OCI-M1 (cell line): Measurements from ENCODE around the gene BABAM2.

Experiments used
- DNase-seq: peaks from one replicate; lab custom pipeline; 2025; lab: John Stamatoyannopoulos, UW

BABAM2 gene

GRCh38 chr2:28206762-28207161, 316.2 kb downstream of the BABAM2 start:
- DNase-seq: no peak

DNA sequence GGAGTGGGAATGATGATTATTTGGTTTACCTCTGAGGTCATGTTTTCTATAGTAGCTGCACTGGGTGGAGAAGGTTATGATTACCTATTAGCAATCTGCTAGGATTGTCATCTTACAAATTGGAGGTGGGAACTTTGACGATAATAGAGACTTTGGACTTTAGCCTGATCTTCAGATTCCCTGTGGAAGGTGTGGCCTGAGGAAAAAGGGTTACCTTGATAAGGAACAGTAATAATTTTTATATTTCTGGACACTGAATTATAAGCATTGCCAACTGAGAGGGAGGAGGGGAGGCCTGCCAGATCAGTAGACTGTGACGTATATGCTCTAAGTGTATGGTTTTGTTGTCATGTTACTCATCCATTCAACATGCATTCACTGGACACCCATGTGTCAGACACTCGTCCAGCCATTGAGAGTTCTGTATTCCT, 318.7 kb downstream of the BABAM2 start:
- DNase-seq: no peak

DNA sequence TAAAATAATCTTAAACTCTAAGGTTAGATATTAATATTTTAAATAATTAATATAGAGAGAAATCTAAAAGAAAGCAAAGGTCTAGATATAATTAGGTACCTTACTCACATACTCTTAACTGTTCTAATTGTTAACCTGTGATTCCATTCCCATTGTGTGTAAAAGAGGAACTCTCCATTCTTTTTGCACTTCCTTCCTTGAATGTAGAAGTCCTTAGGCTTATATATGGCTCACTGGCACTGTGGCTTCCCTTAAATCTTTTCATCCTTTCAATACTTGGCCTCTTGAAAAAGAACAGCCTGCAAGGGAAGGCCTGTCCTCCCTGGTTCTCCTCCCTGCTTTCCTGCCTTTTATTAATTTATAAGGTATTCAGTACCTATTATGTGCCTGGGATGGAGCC, 319.3 kb downstream of the BABAM2 start:
- DNase-seq: no peak

DNA sequence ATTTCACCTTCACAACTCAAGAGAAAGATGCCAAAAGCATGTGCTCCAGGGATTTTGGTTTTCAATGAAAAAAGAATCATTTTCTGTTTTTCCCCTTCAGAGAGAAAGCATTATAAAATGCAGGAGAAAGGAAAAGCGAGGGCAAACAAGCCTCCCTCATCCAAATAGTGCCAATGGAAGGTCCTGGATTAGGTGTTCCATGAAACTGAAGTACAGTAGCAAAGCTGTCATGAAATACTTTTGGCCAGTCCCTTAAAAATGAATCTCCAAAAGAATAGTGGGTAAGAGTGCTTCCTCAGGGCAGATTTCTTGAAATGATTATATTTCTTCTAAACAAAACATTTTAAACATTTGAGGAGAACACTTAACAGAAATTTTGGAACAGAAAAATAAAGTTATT, 320.0 kb downstream of the BABAM2 start:
- no peak for DNase-seq

DNA sequence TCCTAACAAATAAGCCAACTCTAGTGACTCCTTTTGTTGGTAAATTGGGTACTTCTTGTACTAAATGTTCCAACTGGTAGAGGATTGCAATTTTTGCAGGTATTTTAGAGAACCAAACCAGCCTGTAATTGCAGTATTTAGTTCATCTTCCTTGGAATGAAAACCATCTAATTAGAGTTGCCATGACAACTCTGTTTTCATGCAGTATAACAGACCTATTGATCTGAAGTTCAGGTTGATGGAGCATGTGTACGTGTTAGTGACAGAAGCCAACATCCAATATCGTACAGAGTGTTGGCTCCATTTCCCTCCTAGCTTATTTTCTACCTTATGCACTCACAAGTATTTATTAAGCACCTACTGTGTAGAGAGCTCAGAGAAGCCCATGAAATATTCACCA, 325.8 kb downstream of the BABAM2 start:
- DNase-seq: no peak

GRCh38 chr2:28217042-28217740, 326.7 kb downstream of the BABAM2 start:
- DNase-seq: no peak

DNA sequence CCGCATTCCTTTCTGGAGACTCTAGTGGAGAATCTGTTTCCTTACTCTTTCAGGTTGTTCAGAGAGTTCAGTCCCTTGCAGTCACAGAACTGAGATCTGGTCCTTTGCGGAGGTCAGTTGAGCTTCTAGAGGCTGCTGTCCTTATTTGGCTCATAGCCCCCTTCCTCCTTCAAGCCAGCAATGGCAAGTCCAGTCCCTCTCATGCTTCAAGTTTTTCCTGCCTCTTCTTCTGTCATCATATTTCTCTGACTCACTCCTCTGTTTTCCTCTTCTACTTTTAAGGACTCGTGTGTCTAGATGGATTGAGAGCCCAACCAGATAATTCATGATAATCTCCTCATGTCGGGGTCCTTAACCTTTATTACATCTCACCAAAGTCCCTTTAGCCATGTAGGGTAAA, 328.6 kb downstream of the BABAM2 start:
- no peak for DNase-seq

DNA sequence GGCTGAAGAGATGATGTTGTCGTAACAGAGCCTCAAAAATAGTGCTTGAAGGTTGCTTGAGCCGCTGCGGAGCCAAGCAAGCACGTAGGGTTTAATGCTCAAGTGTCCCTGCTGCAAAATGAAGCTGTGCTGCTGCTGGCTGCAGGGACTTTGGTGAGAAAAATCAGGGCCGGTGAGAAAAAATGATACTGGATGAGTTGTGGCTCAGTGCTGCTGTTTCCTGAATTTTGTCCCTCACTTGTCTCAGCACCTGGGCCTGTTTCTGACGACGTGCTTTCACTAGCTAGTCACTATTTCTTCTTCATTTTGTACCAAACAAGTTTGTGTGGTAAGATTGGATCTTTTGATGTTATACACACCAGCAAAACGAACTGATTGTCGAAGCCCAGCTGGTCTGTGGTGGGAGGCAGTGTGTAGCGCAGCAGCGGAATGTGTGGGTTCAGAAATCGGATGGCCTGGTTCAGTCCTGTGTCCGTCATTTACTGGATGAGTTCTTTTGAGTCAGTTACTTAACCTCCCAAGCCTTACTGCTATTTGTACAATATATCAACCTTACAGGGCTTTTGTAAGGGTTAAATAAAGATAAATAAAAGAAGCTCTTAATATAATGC, 329.3 kb downstream of the BABAM2 start:
- no peak for DNase-seq

DNA sequence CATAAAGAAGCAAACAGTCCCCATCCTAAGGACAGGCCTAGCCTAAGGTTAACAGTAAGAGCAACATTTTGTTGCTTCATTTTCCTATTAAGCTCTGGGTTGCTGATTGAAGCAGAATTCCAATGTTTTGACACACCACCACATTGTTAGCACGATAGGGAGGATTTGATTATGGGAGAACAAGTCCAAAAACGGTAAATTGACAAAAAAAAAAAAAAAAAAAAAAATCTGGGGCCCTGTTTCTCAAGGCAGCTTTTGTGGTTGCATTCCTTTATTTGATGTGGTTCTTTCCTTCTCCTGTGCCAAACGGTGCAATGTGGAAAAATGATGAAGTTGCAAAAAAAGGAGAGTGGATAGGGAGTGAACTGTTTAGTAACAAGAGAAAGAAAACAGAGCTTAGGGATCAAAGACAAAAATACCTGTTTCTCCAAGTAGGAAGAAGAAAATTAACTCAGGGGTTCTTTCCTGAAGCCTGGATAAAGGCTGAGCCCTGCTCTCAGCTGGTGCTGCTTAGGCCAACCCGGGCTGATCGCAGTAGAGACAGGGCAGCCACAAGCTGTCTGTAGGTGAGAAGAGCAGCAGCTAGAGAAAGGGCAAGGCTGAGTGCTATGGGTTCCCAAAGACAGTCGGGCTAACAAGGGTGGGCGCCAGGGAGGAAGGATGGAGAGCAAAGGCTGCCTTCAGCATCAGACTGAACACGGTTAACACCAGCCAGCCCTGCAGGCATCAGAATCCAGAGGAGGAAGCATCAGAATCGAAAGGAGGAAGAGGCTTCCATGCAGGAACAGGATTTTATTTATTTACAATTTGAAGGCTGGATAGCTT, 334.3 kb downstream of the BABAM2 start:
- DNase-seq: no peak

- DNase-seq: no peak
These were observed 335.0 kb downstream of the BABAM2 start for GRCh38 chr2:28225473-28226080.

DNA sequence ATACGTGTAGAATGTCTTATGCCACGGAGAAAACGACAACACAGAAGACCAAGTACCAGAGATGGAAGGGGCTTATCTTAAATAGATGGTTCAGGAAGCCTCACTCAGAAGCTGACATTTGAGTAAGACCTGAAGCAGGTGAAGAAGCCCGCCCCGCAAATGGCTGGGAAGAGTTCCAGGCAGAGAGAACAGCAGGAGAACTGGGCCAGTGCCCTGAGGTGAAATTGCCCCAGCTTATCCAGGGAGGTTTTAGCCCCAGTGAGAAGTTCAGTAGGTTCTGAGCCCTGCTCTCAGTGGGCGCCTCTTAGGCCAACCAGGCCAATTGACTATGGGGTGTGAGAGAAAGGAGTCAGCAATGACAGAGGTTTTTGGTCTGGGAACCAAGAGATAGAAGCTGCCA, 336.0 kb downstream of the BABAM2 start:
- no peak for DNase-seq

DNA sequence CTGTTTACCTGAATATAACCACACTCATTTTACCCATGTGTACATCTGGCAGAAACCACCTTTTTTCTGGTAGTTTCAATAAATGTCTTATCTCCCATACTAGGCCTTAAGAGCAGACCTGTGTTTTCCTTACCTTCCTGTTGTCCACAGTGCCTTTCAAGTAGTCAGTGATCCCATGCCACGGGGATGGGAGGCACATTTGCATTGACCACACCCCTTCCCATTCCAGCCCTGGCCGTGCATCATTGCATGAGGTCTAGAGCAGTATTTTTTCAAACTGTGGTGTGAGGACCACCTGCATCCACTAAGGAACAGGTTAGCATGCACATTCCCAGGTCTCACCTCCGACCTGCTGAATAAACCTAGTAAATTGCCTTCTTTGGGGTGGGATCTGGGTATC, 337.0 kb downstream of the BABAM2 start:
- no peak for DNase-seq

DNA sequence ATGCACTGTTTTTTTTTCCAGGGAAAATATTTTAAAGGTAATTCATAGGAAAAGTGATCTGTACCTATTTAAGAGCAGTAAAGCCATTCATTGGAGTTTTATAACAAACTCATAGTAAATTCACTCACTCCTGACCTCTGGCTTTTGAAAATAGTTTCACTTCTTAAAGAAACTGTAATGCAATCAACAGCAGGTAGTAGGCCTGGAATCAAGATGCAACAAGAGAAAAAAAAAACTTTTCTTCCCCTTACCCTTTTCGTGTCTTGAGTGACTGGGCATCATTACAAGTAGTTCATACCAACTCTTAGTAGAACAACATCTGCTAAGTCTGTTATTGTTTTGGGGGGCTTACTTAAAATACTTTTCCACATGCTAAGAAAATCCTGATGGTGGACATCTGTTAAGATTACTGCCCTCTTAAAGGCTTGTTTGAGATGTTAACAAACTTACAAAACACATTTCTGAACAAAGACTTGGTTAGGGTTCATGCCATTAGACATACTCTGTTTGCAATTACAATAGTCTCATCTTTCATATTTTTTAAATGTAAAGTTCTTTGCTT, 338.0 kb downstream of the BABAM2 start:
- peak; percentile 22 for DNase-seq

DNA sequence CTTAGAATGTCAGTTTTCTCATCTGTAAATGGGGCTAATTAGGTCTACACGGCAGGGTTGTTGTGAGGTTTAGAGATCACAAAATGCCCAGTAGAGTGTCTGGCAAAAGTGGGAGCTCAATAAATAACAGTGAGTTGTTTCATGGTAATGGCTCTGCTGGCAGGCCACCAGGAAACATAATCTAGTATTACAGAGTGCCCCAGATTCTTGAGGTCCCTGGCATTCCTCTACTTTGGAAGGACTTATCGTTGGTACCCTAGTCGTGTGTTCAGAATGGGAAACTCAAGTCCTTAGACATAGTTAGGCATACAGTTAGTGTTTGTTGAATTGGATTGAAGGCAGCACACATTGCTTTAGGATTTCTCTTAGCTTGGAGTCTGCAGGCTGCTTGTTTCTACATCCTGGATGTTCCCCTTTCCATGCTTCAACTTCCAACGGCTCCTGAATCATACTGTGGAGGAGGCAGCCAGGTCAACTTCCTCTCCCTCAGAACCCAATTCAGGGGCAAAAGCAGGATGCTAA, 340.6 kb downstream of the BABAM2 start:
- no peak for DNase-seq

GRCh38 chr2:28232295-28232694, 341.8 kb downstream of the BABAM2 start:
- no peak for DNase-seq

GRCh38 chr2:28233164-28233676, 342.7 kb downstream of the BABAM2 start:
- no peak for DNase-seq

DNA sequence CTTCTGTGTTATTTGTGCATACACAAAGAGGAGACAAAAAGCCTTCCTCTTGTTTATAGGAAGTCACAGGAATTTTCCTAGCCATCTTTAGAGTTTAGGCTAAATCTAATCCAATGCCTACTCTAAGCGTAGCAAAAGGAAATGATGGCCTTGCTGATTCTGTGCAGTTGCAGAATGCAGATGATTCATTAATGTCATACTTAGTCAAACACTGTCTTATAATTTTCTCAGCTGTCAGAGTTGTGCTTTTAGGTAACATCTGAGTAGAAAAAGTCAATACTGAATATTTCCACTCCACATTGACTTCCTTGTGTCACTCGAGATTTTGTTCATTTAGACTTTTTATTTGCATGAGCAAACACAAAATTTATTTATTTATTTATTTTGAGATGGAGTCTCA, 344.3 kb downstream of the BABAM2 start:
- no peak for DNase-seq

DNA sequence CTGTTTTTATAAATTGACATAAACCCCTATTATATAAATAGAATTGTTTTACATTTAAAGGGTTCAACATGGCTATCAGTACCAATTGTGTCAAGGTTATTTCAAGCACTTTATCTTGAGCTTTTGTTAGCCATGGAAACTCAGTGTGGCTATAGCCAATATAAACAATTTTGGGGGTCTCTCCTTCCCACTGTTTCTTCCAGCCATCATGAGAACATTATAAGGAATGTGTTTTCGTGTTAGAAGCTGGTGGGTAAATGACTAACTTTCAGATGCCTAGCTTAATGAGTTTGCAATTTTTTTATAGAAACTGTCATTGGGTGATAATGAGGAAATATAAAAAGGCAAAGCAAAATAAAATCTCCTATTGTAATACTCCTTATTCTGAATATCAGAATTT, 348.7 kb downstream of the BABAM2 start:
- no peak for DNase-seq

- DNase-seq: no peak
These were observed 350.4 kb downstream of the BABAM2 start for GRCh38 chr2:28240937-28241336.

GRCh38 chr2:28247290-28247689, 356.8 kb downstream of the BABAM2 start:
- DNase-seq: peak; percentile 26

- no peak for DNase-seq
These were observed 357.2 kb downstream of the BABAM2 start for GRCh38 chr2:28247734-28248133.

DNA sequence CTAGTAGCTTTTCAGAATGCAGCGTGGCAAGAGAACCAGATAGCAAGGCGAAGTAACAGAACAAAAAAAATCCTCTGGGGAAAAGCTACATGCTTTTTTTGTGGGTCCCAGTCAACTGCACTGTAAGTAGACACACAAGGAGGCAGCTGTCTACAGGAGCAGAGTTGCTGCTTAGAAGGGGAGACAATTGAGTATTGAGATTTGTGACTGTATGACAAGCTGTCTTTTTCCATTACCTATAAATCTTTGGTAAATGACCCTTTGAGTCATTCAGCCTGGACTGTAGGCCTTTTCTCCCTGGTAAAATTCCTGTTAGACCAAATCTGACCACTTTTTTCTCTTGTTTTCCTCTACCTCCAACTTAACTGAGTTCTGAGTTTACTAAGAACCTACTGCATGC, 358.0 kb downstream of the BABAM2 start:
- DNase-seq: no peak
